ENCODE data around the gene RBFOX2.

Gene RBFOX2

GRCh38 chr22:35844886-35845285 is 183.7 kb downstream of the RBFOX2 start:
- H3K4me3 ChIP-seq (ENCODE audit: low read depth, low read length), result no peak overlapping the region
- TF ChIP-seq POLR2A (IDR thresholded peaks at IDR 0.05; ENCODE audit: extremely low read depth, insufficient read length) (no peak), MYC (IDR thresholded peaks at IDR 0.05; ENCODE audit: low read depth, low read length) (no peak)
- TF ChIP-seq, protein P1, sequence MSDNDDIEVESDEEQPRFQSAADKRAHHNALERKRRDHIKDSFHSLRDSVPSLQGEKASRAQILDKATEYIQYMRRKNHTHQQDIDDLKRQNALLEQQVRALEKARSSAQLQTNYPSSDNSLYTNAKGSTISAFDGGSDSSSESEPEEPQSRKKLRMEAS (IDR thresholded peaks at IDR 0.05; ENCODE audit: low read depth, low read length), result no peak
- no peak for DNase-seq (ENCODE audit: low read depth)

- peak; percentile 45 for DNase-seq (ENCODE audit: low read depth)
- H3K4me3 ChIP-seq (ENCODE audit: low read depth, low read length), result no peak overlapping the region
- no peak for TF ChIP-seq MYC (IDR thresholded peaks at IDR 0.05; ENCODE audit: low read depth, low read length)
- TF ChIP-seq, protein P2, sequence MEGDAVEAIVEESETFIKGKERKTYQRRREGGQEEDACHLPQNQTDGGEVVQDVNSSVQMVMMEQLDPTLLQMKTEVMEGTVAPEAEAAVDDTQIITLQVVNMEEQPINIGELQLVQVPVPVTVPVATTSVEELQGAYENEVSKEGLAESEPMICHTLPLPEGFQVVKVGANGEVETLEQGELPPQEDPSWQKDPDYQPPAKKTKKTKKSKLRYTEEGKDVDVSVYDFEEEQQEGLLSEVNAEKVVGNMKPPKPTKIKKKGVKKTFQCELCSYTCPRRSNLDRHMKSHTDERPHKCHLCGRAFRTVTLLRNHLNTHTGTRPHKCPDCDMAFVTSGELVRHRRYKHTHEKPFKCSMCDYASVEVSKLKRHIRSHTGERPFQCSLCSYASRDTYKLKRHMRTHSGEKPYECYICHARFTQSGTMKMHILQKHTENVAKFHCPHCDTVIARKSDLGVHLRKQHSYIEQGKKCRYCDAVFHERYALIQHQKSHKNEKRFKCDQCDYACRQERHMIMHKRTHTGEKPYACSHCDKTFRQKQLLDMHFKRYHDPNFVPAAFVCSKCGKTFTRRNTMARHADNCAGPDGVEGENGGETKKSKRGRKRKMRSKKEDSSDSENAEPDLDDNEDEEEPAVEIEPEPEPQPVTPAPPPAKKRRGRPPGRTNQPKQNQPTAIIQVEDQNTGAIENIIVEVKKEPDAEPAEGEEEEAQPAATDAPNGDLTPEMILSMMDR (IDR thresholded peaks at IDR 0.05; ENCODE audit: low read depth, low read length), result peak; percentile 35
These were observed 185.7 kb downstream of the RBFOX2 start for GRCh38 chr22:35842954-35843353.

DNA sequence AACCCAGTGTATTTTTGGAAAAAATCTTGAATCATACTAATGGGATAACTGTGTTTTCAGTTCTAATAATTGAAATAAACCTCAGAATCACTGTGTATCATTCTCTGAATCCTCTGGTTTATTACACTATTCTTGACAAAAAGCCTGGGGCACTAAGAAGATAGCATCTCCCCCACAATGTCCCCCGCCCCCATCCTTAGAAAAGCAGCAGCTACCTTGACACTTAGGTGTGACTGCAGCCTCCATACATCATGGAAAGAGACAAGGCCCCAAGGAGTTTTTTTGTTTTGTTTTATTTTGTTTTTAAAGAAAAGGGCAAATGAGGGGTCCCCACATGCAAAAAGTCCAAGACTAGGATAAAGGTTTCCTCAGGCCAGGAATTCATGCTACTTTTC is 186.1 kb downstream of the RBFOX2 start:
- DNase-seq (ENCODE audit: low read depth), result no peak
- no peak overlapping the region for H3K4me3 ChIP-seq (ENCODE audit: low read depth, low read length)
- TF ChIP-seq, protein P1 (IDR thresholded peaks at IDR 0.05; ENCODE audit: low read depth, low read length), result no peak
- TF ChIP-seq, protein P2 (IDR thresholded peaks at IDR 0.05; ENCODE audit: low read depth, low read length), result no peak
- TF ChIP-seq POLR2A (IDR thresholded peaks at IDR 0.05; ENCODE audit: extremely low read depth, insufficient read length) (no peak), MYC (IDR thresholded peaks at IDR 0.05; ENCODE audit: low read depth, low read length) (no peak)

DNA sequence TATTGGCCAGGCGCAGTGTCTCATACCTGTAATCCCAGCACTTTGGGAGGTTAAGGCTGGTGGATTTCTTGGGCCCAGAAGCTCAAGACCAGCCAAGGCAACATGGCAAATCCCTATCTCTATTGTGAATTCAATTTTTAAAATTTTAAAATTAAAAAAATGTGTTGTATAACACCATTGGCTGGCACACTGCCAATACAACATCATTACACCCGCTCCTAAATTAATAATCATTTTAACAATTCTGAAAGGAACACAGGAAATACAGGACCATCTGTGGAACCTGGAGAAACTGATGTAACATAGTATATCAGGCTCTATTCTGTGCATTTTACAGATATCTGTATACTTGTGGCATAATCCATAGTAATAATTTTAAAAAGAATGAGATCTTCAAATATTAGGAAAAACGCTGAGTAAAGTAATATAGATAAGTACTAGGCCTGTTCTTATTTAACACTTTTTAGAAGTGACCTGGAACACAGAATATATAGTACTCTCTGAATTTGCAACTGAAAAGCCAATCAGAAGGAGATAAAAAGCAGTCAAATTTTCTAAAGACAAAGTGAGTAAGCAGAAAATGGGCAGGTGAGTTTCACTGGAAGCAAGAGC is 186.6 kb downstream of the RBFOX2 start:
- no peak for DNase-seq (ENCODE audit: low read depth)
- TF ChIP-seq, protein P2 (IDR thresholded peaks at IDR 0.05; ENCODE audit: low read depth, low read length), result no peak
- TF ChIP-seq, protein P1 (IDR thresholded peaks at IDR 0.05; ENCODE audit: low read depth, low read length), result no peak
- TF ChIP-seq POLR2A (IDR thresholded peaks at IDR 0.05; ENCODE audit: extremely low read depth, insufficient read length), result no peak
- no peak for TF ChIP-seq MYC (IDR thresholded peaks at IDR 0.05; ENCODE audit: low read depth, low read length)
- no peak overlapping the region for H3K4me3 ChIP-seq (ENCODE audit: low read depth, low read length)

DNA sequence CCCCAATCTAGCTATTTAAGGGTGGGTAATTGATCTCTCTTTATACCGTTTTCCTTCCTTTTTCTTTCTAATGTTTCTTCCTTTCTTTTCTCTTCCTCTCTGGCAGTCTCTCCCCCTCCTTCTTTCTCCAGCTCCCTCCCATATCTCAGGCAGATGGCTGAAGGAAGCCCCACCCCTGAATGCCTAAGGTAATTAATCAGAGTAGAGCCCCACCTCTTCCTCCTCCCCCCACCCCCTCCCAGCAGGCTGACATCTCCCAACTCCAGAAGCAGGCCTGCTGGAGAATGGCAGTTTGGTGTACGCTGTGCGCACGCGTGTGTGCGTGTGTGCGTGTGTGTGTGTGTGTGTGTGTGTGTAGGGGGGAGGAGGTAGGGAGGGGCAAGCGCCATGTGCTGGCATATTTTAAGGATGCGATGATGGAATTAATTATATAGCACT is 188.3 kb downstream of the RBFOX2 start:
- DNase-seq (ENCODE audit: low read depth), result peak; percentile 8
- H3K4me3 ChIP-seq (ENCODE audit: low read depth, low read length), result no peak overlapping the region
- TF ChIP-seq, protein P1 (IDR thresholded peaks at IDR 0.05; ENCODE audit: low read depth, low read length), result no peak
- TF ChIP-seq POLR2A (IDR thresholded peaks at IDR 0.05; ENCODE audit: extremely low read depth, insufficient read length) (no peak), MYC (IDR thresholded peaks at IDR 0.05; ENCODE audit: low read depth, low read length) (no peak)
- TF ChIP-seq, protein P2 (IDR thresholded peaks at IDR 0.05; ENCODE audit: low read depth, low read length), result no peak

- DNase-seq (ENCODE audit: low read depth), result no peak
These were observed 188.8 kb downstream of the RBFOX2 start for GRCh38 chr22:35839841-35840301.

More at GRCh38 chr22:35839841-35840301, 188.8 kb downstream of the RBFOX2 start:
- H3K4me3 ChIP-seq (ENCODE audit: low read depth, low read length), result no peak overlapping the region
- TF ChIP-seq, protein P1 (IDR thresholded peaks at IDR 0.05; ENCODE audit: low read depth, low read length), result no peak
- TF ChIP-seq, protein P2 (IDR thresholded peaks at IDR 0.05; ENCODE audit: low read depth, low read length), result no peak
- TF ChIP-seq MYC (IDR thresholded peaks at IDR 0.05; ENCODE audit: low read depth, low read length) (no peak), POLR2A (IDR thresholded peaks at IDR 0.05; ENCODE audit: extremely low read depth, insufficient read length) (no peak)
